Lower lobe of right lung (tissue), 2 donors: ENCODE data around the gene PTPRN2. TPM values are rescaled to one million over a fixed set of nuclear protein-coding genes. Genes with fewer than 3 reads are reported as not detected.

Experiments
- ATAC-seq, 2 donors: fragments of 200-7000 bp; cut with Tn5 transposase; one replicate each; pipeline ENCODE4 v1.9.1; 2020 to 2022; ENCODE audit warnings: mild to moderate bottlenecking in 2 of 2, moderate library complexity in 2 of 2
- DNase-seq: peaks from one replicate; pipeline ENCODE4 v3.0.0-alpha.2; 2020
- H3K27ac ChIP-seq: fragments of 200-600 bp; one replicate; pipeline ENCODE4 v1.8.0; 2022
- H3K27me3 ChIP-seq: fragments of 200-600 bp; one replicate; pipeline ENCODE4 v1.8.0; 2022; ENCODE audit warnings: low read depth
- H3K36me3 ChIP-seq: fragments of 200-600 bp; one replicate; pipeline ENCODE4 v1.8.0; 2022; ENCODE audit warnings: mild to moderate bottlenecking
- H3K4me1 ChIP-seq: fragments of 200-600 bp; one replicate; pipeline ENCODE4 v1.8.0; 2022
- H3K4me3 ChIP-seq: fragments of 200-600 bp; one replicate; pipeline ENCODE4 v1.8.0; 2022; ENCODE audit warnings: mild to moderate bottlenecking
- H3K9me3 ChIP-seq: fragments of 200-600 bp; one replicate; pipeline ENCODE4 v1.8.0; 2022
- CTCF ChIP-seq: fragments of 200-600 bp; IDR thresholded peaks from one replicate; pipeline ENCODE4 v1.8.0; 2022; ENCODE audit warnings: antibody characterized with exemption, mild to moderate bottlenecking
- intact Hi-C: fragments of 100-400 bp; cut with DNase I; formaldehyde crosslinking; loops from one replicate; pipeline ENCODE4 v1.11.0; 2022
- total RNA-seq: library from RNA; stranded (reverse); fragmentation: NEBNext Ultra II Directional; extraction: Animal tissue kit (Norgen Biotek cat#: 25700); gene quantifications from one replicate; pipeline ENCODE4 v1.2.1, GENCODE V29; 2021
- donor health status: DM: no; HTN: yes; CAD: no; lungs with severe emphysema.

PTPRN2 gene
- total RNA-seq, 1 donor from 2014 or later = 6.8 TPM

GRCh38 chr7:158094671-158095226 lies 492.9 kb downstream of the PTPRN2 start:
- DNase-seq = peak; percentile 30
- no peak overlapping the region for H3K27ac ChIP-seq
- ATAC-seq = no peak
- no peaks in the 10 kb centered on the region for H3K9me3 ChIP-seq
- TF ChIP-seq CTCF = no peak
- intact Hi-C loops = no loop called here
- H3K4me1 ChIP-seq = no peaks in the 10 kb centered on the region
- no peaks in the 10 kb centered on the region for H3K36me3 ChIP-seq
- no peak overlapping the region for H3K4me3 ChIP-seq
- no peaks in the 10 kb centered on the region for H3K27me3 ChIP-seq

- no peak for TF ChIP-seq CTCF
- peak; percentile 14 for DNase-seq
- intact Hi-C loops = no loop called here
- Histone ChIP-seq H3K4me3 (no peak overlapping the region), H3K9me3 (no peaks in the 10 kb centered on the region), H3K27ac (no peak overlapping the region), H3K27me3 (no peaks in the 10 kb centered on the region), H3K36me3 (no peaks in the 10 kb centered on the region), H3K4me1 (no peaks in the 10 kb centered on the region)
- ATAC-seq = no peak
These were observed 493.6 kb downstream of the PTPRN2 start for GRCh38 chr7:158094046-158094445.

- intact Hi-C loops = no loop called here
- ATAC-seq (no peak), DNase-seq (peak; percentile 17)
- Histone ChIP-seq H3K27ac (no peak overlapping the region), H3K4me3 (no peak overlapping the region), H3K4me1 (no peaks in the 10 kb centered on the region), H3K36me3 (no peaks in the 10 kb centered on the region), H3K27me3 (no peaks in the 10 kb centered on the region), H3K9me3 (no peaks in the 10 kb centered on the region)
- TF ChIP-seq CTCF = no peak
These were observed 494.3 kb downstream of the PTPRN2 start for GRCh38 chr7:158093156-158093796.

GRCh38 chr7:158087196-158087595 lies 500.4 kb downstream of the PTPRN2 start:
- Histone ChIP-seq H3K9me3 (no peaks in the 10 kb centered on the region), H3K27me3 (no peaks in the 10 kb centered on the region), H3K4me1 (no peaks in the 10 kb centered on the region), H3K36me3 (no peaks in the 10 kb centered on the region), H3K4me3 (no peak overlapping the region), H3K27ac (no peak overlapping the region)
- ATAC-seq (no peak), DNase-seq (peak; percentile 14)
- no peak for TF ChIP-seq CTCF
- intact Hi-C loops = no loop called here

- Histone ChIP-seq H3K27me3 (no peaks in the 10 kb centered on the region), H3K4me1 (no peaks in the 10 kb centered on the region), H3K9me3 (no peaks in the 10 kb centered on the region), H3K27ac (no peak overlapping the region), H3K4me3 (no peak overlapping the region), H3K36me3 (no peaks in the 10 kb centered on the region)
- intact Hi-C loops = no loop called here
- TF ChIP-seq CTCF = no peak
- ATAC-seq = no peak
- DNase-seq = peak; percentile 10
These were observed 501.6 kb downstream of the PTPRN2 start for GRCh38 chr7:158085741-158086695.
